ENCODE measurements around the gene FKBP3. TPM values are rescaled to one million over a fixed set of nuclear protein-coding genes. Genes with fewer than 3 reads are reported as not detected.

FKBP3 gene
- total RNA-seq, 1 experiment from 2014 or later, result 53.5 TPM

- H3K27me3 ChIP-seq (ENCODE audit: insufficient read depth, low read depth), result no peaks in the 10 kb centered on the region
- H3K4me1 ChIP-seq (replicated peaks; ENCODE audit: insufficient read depth), result no peaks in the 10 kb centered on the region
- no peaks in the 10 kb centered on the region for H3K9me3 ChIP-seq (ENCODE audit: insufficient read depth, low read depth)
- H2AFZ ChIP-seq, result no peak overlapping the region
- no peak overlapping the region for H3K4me2 ChIP-seq
- H3K79me2 ChIP-seq (ENCODE audit: low read depth), result no peaks in the 10 kb centered on the region
- no peak for DNase-seq
- H4K20me1 ChIP-seq (ENCODE audit: insufficient read depth), result no peaks in the 10 kb centered on the region
- no peaks in the 10 kb centered on the region for H3K9me2 ChIP-seq (ENCODE audit: insufficient read depth)
- TF ChIP-seq EZH2 (IDR thresholded peaks at IDR 0.05; ENCODE audit: low read depth) (no peak), CTCF (conservative IDR thresholded peaks at IDR 0.05) (no peak)
- no peak overlapping the region for H3K4me3 ChIP-seq
- ChIA-PET CTCF (no interaction called here), POLR2A (ENCODE audit: unreplicated experiment) (interaction anchor here (0.7 kb wide), 1 partner anchor 73 kb away, joined by 3 read pairs; no protein-coding TSS in a partner anchor)
- H3K36me3 ChIP-seq (ENCODE audit: low read depth), result no peaks in the 10 kb centered on the region
- H3F3A ChIP-seq (ENCODE audit: insufficient read depth, low read depth), result 0 out of 2 replicates have a peak, but pooled peaks cover 4% of the 10 kb centered on the region
- no TSS peak for BruUV-seq (replicated peaks)
- H3K27ac ChIP-seq, result no peak overlapping the region
- intact Hi-C loops (cut with micrococcal nuclease; ENCODE audit: unreplicated experiment), result no loop called here
Measured at GRCh38 chr14:45065956-45066355, 68.3 kb downstream of the FKBP3 start.

Other genes starting within 250 kb of the FKBP3 start
- 10.3 and 10.5 TPM in 2 replicates for gene KLHL28, start 172.5 kb downstream of the FKBP3 start, total RNA-seq (2021)
- 9.2 and 12.9 TPM in 2 replicates for gene TOGARAM1, start 172.3 kb downstream of the FKBP3 start, total RNA-seq (2021)
- gene PRPF39, start 50.4 kb downstream of the FKBP3 start, total RNA-seq (2021), result 33.4 and 37.2 TPM in 2 replicates
- gene FANCM, start 1.4 kb upstream of the FKBP3 start, total RNA-seq (2021), result 9.9 and 14.1 TPM in 2 replicates
- gene MIS18BP1, start 118.7 kb upstream of the FKBP3 start, total RNA-seq (2021), result 41.0 and 54.4 TPM in 2 replicates